Measurements from ENCODE around the gene UPF1. TPM values are rescaled to one million over a fixed set of nuclear protein-coding genes. Genes with fewer than 3 reads are reported as not detected.

UPF1 gene
- total and polyA plus RNA-seq, 2 of the 13 experiments (the other 11 are each of a cell fraction or from before 2014, with no cell fraction given): 16.9 to 41.8 TPM

- no CpG with 5 or more reads among the region's 89 CpGs for WGBS (ENCODE audit: low lambda C conversion rate)
- peak; percentile 51 for ATAC-seq
- FAIRE-seq: no peak
- no peaks in the 10 kb centered on the region; a peak in 1 of 5 replicates for H3K27me3 ChIP-seq (ENCODE audit: control insufficient read depth in 1 of 2, insufficient read depth in 2 of 2, low read length in 2 of 2)
- in situ Hi-C loops (cut with HindIII; ENCODE audit: extremely low pct_ligation_motif_present, low pct_unique_long_range_greater_than_20kb) (loop anchor here (10.0 kb wide), 1 partner anchor 89 kb away; no protein-coding TSS in a partner anchor), intact Hi-C loops (cut with micrococcal nuclease; ENCODE audit: unreplicated experiment) (loop anchor here (1.0 kb wide), 1 partner anchor 90 kb away; no protein-coding TSS in a partner anchor)
- H3K36me3 ChIP-seq (replicated peaks in 1 of 2; ENCODE audit: control insufficient read depth in 1 of 2, insufficient read depth in 2 of 2, low read length in 2 of 2): peaks cover 1 to 4% of the 10 kb centered on the region in 2 experiments; a peak in 2 of 5 replicates
- no peaks in the 10 kb centered on the region for H3K79me2 ChIP-seq (ENCODE audit: insufficient read depth, low read length)
- BruUV-seq (replicated peaks): no TSS peak
- no peak for DNase-seq (ENCODE audit: low spot score)
- ChIA-PET POLR2A (interaction anchor here (0.7 to 2.5 kb wide), 3 partner anchors 12 to 91 kb away, joined by 3 to 11 read pairs (median 7); partner anchors contain the start of genes COPE and DDX49), CTCF (ENCODE audit: low intra/inter-chr PET ratio, low total read pairs) (interaction anchor here (2.4 kb wide), 1 partner anchor 91 kb away, joined by 24 read pairs; no protein-coding TSS in a partner anchor)
- peaks cover 23% of the 10 kb centered on the region for H3K4me1 ChIP-seq (ENCODE audit: insufficient read depth, low read length)
- H3K4me3 ChIP-seq (replicated peaks in 1 of 3; ENCODE audit: insufficient read depth in 1 of 3, low read depth in 2 of 3, low read length in 3 of 3): peak within 1 kb of the TSS; percentile 46 to 75 (median 70); a peak in 5 of 6 replicates
- peak within 1 kb of the TSS; percentile 48 for H3K9ac ChIP-seq (ENCODE audit: insufficient read depth, low read depth, low read length)
- H3K9me3 ChIP-seq (ENCODE audit: low read length): no peaks in the 10 kb centered on the region
- H2AFZ ChIP-seq (ENCODE audit: low read length): no peak within 1 kb of the TSS
- H3K4me2 ChIP-seq (ENCODE audit: low read depth, low read length): peak within 1 kb of the TSS; percentile 81
- no peak within 1 kb of the TSS for H3K27ac ChIP-seq (ENCODE audit: extremely low read length, insufficient read depth, low read length)
- H4K20me1 ChIP-seq (ENCODE audit: insufficient read depth, low read length): no peaks in the 10 kb centered on the region
- no peak for TF ChIP-seq MXD3 (CRISPR knock-in tag; IDR thresholded peaks at IDR 0.05)
- no peak for TF ChIP-seq ZNF710 (CRISPR knock-in tag; IDR thresholded peaks at IDR 0.05; ENCODE audit: borderline replicate concordance)
- TF ChIP-seq NCOA2 (CRISPR knock-in tag; IDR thresholded peaks at IDR 0.05): no peak
- TF ChIP-seq KLF13 (CRISPR knock-in tag; IDR thresholded peaks at IDR 0.05): no peak
- TF ChIP-seq MYPOP (CRISPR knock-in tag; IDR thresholded peaks at IDR 0.05): 0 out of 2 replicates have a peak, but pooled peaks have one; percentile 8
- peak; percentile 32; the same call in 1 of the 2 replicates for TF ChIP-seq ZBTB2 (CRISPR knock-in tag; IDR thresholded peaks at IDR 0.05; ENCODE audit: low read depth)
- no peak for TF ChIP-seq ZNF441 (CRISPR knock-in tag; IDR thresholded peaks at IDR 0.05; ENCODE audit: borderline replicate concordance)
- TF ChIP-seq CEBPG (CRISPR knock-in tag; IDR thresholded peaks at IDR 0.05): no peak
- no peak for TF ChIP-seq POLR2AphosphoS5 (IDR thresholded peaks at IDR 0.05; ENCODE audit: low read depth, low read length)
- TF ChIP-seq HOXA7 (CRISPR knock-in tag; IDR thresholded peaks at IDR 0.05): no peak
- TF ChIP-seq ZNF224 (CRISPR knock-in tag; IDR thresholded peaks at IDR 0.05): no peak
- TF ChIP-seq IRF9 (CRISPR knock-in tag; IDR thresholded peaks at IDR 0.05; ENCODE audit: borderline replicate concordance): no peak
- TF ChIP-seq FOXA3 (CRISPR knock-in tag; IDR thresholded peaks at IDR 0.05): no peak
- no peak for TF ChIP-seq TEAD3 (CRISPR knock-in tag; optimal IDR thresholded peaks at IDR 0.05; ENCODE audit: borderline replicate concordance)
These were observed 64.1 kb downstream of the UPF1 start, which contains the start of gene CERS1 for GRCh38 chr19:18895824-18896341. Gene CERS1 (minus strand): TSS chr19:18896158. CDS start chr19:18896072, 86 bp downstream.

Data from HepG2 (cell line).